ENCODE results near the gene DCANP1.

The DCANP1 gene

DNA sequence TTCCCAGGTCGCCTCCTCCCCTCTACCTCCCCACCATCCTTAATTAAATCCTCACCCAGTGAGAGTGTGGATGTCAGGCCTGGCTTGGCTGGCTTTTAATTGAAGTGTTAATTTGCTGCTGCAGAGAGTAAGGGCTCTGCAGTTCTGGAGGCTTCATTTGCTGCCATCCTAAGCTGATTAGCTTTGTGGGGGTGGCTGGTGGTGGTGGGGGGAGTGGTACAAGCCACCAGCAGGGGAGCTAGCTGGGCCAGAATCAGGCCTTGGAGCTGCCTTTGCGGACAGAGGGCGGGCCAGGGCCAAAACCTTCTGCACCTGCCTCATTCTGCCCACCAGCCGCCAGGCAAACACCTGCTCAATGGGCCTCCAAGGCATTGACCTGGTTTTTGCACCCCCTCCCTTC is 31.8 kb upstream of the DCANP1 start:
- no peak for FAIRE-seq

- FAIRE-seq, result no peak
These were observed 30.5 kb upstream of the DCANP1 start for GRCh38 chr5:135477613-135478066.

DNA sequence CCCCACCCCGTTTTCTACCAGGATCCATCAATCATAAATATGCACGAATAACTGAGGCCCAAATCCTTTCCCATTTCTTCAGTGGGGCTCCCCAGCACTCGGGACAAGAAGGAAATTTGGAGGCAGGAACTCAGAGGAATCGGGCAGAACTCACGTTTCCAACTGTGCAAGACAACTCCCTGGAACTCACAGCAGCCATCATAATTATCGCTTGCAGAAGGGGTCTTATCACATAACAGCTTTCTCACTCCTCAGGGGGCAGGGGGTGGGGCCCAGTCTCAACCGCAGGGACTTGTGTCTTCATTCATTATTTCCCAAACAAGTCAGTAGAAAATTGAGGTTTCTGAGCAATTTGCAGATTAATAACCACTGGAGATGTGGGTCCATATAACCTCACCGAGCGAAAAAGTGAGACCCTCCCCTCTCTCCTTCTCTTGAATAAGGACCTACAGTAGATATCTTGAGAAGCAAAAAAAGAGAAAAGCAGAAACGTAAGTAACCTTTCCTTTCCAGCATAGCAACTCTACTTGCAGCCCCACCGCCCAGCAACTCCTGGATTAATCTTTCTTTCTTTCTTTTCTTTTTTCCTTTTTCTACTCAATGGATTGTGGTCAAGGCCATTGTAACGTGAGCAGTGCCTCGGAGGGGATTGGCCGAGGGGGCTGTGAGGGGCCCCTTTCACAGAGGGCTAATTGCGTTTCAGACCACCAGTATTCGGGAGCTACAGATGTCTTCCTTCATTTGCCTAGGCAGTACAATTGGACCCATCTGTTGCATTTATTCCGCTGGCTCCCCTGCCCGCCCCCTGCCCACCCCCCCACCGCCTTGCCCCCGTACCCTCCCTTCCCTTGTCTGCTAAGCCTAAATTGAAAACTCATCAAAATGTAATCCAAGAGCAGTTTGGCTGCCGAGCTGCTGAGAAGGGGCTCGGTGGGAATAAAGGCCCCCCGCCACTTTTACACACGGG is 29.8 kb upstream of the DCANP1 start:
- no peak for FAIRE-seq

DNA sequence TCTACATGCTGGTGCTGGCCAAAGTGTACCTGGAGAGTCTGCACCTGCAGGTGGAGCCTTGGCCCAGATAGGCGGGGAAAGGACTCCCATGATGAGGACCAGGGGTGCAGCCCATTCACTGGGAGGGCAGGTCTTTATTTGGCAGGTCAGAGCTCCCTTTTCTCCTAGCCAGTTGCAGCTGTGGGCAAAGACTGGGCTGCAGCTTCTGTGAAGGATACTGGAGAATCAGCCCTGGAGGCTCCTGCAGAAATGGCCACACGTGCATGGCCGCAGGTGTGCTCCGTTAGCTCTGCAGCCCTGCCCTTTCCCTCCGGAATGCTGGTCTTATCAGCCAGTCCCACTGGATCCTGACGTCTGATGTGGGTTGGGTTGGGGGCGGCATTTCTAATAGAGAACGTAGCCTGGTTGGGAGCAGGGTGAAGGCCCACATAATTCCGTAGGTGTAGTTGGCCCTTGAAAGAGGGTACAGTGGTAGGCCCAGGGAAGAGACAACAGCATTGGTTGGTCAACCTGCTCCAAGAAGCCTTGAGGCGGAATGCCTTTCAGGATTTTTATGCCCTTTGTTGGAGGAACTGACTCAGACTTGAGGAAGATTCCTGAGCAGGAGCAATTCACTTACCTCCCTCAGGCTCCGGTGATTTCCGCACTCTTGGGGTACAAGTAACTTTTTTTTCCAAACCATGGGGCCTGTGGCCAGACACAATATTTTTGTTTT is 27.0 kb upstream of the DCANP1 start:
- no peak for FAIRE-seq

DNA sequence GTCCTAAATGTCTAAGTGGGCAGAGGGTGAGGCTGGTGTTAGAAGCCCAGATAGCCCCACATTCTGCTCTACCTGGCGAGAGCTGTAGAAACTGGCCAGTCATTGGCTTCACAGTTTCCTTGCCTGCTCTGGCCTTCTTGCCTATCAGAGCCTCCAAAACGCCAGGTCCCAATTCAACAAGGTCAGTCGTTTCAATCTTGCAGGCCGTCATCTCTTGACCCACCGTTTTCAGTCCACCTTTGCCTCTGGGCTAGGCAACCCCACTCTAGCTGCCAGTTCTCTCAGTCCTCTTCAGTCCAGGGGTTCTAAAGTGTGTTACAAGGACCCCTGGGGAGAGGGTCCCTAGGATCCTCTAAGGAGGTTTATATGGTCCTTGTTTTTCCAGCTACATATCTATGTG is 25.0 kb upstream of the DCANP1 start:
- no peak for FAIRE-seq

DNA sequence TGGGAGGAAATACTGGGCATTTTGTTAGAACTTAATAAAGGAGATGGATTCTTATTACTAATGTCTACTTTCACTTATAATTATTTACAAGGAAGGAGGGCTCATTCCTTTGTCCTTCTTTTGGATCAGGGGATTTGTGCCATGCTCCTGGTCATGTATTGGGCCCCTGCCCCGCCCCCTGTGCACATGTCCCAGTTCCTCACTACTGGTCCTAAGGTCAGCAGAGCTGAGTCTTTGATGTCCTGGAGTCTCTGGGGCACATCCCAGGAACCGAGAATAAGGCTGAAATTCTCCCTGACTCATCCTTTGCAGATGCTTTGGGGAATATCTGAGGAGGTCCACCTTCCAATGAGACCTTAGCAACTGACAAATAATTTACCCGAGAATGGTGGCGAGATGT is 24.6 kb upstream of the DCANP1 start:
- FAIRE-seq, result no peak

DNA sequence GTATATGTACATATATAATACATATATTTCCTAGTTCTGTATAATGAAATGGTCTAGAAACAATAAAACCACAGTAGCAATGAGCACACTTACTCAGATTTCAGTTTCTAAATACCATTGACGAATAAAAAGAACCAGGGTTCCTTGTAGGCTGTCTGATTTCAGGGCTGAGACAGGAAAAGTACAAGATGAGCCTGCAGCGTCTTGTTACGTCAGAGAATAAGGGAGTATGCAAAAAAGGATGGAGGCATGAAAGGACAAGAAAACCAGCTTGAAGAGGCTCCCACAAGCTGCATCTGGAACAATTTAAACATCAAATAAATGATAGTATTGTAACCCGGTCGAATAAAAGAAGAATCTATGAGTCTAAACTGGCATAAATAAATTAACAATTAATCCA is 22.8 kb upstream of the DCANP1 start:
- FAIRE-seq, result no peak

GRCh38 chr5:135468541-135468940 is 21.4 kb upstream of the DCANP1 start:
- no peak for FAIRE-seq

DNA sequence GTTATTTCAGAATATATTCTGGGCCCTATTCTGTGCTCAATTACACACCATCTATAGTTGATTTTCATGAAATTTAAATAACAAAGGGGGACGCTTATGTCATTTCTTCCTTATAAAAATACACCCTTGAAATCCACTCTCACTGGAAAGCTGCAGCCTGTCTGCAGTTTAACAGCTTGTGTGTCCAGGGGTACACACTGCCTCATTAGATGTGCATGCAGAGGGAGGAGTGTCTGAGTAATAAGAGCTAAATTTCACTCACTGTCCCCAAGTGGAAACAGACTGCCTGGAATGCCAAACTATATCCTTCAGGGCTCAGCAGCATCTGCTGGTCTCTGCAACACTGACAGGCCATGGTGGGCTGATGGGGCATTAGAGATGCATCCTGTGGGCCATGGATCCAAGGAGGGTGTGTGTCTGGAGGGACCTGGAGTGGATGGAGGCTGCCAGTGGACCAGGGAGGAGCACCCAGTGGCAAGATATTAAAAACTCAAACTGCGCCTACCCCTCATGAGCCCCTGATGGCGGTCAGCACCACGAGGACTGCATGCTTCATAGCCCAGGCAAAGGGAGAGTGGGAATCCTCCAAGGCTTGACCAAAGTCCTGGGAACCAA is 20.8 kb upstream of the DCANP1 start:
- FAIRE-seq, result no peak

DNA sequence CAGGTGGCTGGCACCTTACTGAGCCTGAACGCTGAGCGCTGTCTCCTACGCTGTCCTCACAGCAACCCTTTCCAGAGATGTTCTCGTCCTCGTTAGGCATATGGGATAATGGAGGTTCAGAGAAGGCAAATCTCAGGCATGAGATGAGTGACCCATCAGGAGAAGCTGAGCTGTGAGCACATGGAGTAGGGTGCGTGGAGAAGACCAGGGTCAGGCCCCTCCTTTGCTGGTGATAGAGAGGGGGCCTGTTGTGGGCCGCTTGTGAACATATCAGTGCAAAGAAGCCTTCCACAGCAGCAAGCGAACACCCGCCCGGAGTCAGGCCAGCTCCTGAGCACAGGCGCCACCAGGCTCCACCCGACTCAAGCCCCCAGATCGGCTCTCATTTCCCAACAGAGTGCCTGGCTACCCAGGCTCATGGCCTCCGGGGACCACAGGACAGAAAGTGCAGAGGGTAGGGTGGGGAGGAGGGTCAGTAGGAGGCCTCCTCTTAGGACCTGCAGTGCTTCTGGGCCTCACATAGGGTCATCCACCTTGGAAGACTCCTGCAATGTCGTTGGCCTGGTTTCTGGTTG is 20.0 kb upstream of the DCANP1 start:
- FAIRE-seq, result no peak

- no peak for FAIRE-seq
These were observed 19.3 kb upstream of the DCANP1 start for GRCh38 chr5:135466178-135467050.

- FAIRE-seq, result no peak
These were observed 18.4 kb upstream of the DCANP1 start for GRCh38 chr5:135465391-135466122.

DNA sequence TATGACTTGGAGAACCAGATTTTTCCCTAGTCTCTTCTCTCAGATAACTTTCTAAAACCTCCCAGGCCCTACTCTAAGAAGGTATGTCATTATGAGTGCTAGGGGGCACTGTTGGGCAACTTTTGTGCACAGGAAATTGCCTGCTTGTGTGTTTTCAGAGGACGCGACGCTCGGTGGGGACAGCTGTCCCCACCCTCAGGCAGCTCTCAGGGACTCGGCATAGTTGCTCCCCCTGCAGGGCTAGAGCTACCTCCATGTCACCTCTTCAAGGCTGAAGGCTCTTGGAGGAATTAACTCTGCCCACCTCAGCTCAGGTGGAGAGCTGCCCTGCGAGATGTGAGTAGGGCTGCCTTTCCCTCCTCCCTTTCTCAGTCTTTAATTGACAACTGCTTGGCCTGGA is 15.2 kb upstream of the DCANP1 start:
- FAIRE-seq, result no peak

DNA sequence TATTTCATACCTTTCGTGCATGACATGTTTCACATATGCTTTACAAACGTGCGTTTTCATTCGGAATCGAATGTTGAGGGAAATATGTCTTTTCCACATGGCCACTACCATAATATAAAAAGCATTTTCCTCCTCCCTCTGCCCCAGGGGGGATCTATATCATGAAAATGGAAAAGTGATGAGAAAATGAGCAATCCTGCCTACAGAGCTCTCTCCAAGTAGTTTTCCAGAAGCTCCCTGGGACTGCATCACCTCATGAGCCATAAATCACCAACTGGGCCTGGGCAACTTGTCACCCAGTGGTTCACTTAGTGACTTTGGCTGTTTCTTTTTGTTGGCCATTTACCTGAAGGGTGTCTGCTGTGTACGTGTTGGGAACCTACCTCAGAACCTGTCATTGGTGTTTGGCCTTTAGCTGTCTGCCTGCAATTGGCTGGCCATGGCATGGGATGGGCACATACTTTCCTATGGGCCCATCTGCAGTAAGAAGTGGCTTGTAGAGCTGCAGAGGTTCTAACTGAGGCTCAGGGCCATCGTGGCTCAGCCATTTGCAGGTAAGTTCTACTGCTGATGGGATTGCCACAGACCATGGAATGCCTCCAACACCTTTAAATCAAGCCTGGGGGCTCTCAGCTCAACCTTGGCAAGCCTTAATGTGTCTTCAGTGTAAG is 14.5 kb upstream of the DCANP1 start:
- FAIRE-seq, result no peak

- FAIRE-seq, result no peak
These were observed 13.3 kb upstream of the DCANP1 start for GRCh38 chr5:135460246-135461033.

GRCh38 chr5:135458921-135459331 is 11.8 kb upstream of the DCANP1 start:
- FAIRE-seq, result no peak

GRCh38 chr5:135458356-135458755 is 11.2 kb upstream of the DCANP1 start:
- no peak for FAIRE-seq

GRCh38 chr5:135457424-135458071 is 10.4 kb upstream of the DCANP1 start:
- no peak for FAIRE-seq

Measured in colon (tissue), 2 donors.